DMS79 treated with DMSO at 0.1 percent for 48 hours (cell line): ENCODE data around the gene B3GNT4.
A peak's percentile ranks its signal among the peaks of the same experiment; 100 is the strongest.
"Not testable (repeated sequence)": the region's sequence is repeated elsewhere in the genome, so short reads cannot be mapped to it uniquely, and the experiment has no call there.

Experiments
- DNase-seq: peaks from one replicate; lab custom pipeline; 2025; lab: John Stamatoyannopoulos, UW

B3GNT4 gene

DNA sequence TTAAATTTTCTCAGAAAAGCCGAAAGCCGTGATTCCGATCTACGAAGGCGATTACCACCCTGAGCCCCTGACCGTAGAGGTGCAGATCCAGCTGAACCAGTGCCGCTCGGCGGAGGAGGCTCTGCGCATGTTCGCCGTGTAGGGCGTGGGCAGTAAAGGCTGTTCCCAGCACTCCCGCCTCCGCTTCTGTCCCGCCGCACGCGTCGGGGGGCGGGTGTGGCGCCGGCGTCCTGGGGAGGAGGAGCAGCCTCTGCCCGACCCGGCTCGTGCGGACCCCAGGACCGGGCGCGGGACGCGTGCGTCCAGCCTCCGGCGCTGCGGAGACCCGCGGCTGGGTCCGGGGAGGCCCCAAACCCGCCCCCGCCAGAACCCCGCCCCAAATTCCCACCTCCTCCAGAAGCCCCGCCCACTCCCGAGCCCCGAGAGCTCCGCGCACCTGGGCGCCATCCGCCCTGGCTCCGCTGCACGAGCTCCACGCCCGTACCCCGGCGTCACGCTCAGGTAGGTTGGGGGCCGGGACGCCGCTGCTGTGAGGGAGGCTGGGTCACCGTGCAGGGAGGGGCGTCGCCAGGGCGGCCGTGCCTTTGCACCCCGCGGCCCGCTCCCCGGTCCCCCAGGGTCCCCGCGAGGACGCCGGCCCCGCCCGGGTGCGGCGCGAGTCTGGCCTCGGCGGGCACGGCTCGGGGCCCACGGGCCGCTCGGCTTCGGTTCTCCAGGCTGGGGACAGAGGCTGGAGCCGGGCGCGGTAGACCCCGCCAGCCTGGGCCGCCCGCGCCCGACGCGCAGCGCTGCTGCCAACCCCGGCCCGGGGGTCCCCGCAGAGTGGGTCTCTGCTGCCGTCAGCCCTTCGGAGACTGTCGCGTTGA lies at the start of gene B3GNT4:
TSS of gene B3GNT4 (plus strand) at position 409 of the 866 bp plus-strand sequence. CDS start 910 bp downstream, outside the sequence.
- peak; percentile 44 for DNase-seq

DNA sequence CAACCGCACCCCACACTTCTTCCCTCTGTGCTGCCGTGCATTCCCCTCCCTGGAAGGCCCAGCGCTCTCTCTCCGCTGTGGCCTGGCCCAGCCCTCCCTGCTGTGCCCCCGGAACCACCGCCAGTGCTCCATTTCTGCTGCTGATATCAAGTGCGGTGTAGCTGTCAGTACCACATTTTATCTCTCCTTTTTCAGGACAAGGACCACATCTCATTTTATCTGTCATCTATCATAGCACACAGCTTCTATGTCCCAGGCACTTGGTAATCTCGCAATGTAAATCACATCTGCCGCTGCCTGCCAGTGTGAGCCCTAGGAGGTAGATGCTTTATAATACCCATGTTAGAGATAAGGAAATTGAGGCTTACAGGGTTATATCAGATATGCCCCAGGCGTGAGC lies 47.8 kb upstream of the B3GNT4 start:
- DNase-seq, result no peak

DNA sequence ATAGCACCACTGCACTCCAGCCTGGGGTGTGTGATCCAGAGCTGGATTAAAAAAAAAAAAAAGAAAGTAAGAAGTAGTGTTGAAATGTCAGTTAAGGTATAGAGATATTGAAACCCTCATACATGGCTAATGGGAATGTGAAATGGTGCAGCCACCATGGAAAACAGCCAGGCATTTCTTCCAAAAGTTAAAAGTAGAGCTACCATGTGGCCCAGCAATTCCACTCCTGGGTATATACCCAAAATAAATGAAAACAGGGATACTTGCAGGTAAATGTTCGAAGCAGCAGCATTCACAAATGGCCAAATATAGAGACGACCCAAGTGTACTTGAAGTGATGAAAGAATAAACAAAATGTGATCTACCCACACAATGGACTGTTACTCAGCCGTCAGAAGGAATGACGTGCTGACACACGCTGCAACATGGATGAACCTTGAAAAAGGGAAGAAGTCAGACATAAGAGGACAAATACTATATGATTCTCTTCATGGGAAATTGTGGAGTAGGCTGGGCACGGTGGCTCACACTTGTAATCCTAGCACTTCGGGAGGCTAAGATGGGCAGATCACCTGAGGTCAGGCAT lies 44.7 kb upstream of the B3GNT4 start:
- no peak for DNase-seq

DNA sequence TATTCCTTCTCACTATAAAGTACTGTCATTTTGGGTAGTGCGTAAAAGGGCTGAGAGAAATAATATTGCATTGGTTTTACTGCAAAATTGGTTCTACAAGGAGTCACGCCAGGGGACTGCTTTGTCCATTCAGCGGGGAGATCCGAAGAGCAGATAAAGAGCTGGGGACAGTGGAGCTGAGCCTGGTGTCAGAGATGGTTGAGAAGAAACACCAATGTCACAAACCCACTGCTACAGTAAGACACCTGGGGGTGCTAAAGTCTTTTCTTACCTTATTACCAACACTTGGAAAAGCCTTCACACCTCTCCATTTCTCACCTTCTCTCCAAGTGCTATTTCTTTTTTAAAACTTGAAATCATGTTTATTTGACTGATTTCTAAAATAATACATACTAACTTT lies 43.6 kb upstream of the B3GNT4 start:
- no peak for DNase-seq

DNA sequence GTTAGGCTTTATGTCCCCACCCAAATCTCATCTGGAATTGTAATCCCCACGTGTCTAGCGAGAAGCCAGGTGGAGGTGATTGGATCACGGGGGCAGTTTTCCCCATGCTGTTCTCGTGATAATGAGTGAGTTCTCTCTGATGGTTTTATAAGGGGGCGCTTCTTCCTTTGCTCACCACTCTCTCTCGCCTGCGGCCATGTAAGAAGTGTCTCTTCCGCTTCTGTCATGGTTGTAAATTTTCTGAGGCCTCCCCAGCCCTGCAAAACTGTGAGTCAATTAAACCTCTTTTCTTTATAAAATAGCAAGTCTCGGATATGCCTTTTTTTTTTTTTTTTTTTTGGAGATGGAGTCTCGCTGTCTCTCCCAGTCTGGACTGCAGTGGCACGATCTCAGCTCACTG lies 42.7 kb upstream of the B3GNT4 start:
- DNase-seq, result no peak

DNA sequence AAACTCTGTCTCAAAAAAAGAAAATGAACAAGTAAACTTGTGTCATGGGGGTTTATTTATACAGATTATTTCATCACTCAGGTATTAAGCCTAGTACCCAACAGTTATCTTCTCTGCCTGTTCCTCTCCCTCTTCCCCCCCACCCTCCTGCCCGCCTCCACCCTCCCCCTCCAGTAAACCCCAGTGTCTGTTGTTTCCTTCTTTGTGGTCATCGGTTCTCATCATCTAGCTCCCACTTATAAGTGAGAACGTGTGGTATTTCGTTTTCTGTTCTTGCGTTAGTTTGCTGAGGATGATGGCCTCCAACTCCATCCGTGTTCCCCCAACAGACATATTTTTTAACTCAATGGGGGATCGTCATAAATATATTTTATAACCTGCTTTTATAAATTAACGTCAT lies 41.8 kb upstream of the B3GNT4 start:
- DNase-seq, result no peak

DNA sequence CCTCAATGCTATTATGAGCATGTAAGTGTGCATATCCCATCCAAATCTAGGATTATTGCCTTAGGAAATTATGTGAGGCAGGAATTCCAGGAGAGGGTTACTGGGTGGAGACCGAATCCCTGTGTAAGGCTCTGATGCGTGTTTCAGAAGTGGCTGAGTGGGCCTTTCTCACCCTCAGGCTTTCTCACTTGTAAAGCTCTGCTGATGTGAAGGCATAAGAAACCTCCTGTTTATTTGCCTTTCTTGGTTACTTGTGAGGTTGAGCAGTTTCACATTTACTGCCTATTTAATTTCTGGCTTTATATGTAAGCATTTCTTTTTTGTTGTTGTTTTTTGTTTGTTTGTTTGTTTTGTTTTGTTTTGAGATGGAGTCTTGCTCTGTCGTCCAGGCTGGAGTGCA lies 40.5 kb upstream of the B3GNT4 start:
- no peak for DNase-seq

DNA sequence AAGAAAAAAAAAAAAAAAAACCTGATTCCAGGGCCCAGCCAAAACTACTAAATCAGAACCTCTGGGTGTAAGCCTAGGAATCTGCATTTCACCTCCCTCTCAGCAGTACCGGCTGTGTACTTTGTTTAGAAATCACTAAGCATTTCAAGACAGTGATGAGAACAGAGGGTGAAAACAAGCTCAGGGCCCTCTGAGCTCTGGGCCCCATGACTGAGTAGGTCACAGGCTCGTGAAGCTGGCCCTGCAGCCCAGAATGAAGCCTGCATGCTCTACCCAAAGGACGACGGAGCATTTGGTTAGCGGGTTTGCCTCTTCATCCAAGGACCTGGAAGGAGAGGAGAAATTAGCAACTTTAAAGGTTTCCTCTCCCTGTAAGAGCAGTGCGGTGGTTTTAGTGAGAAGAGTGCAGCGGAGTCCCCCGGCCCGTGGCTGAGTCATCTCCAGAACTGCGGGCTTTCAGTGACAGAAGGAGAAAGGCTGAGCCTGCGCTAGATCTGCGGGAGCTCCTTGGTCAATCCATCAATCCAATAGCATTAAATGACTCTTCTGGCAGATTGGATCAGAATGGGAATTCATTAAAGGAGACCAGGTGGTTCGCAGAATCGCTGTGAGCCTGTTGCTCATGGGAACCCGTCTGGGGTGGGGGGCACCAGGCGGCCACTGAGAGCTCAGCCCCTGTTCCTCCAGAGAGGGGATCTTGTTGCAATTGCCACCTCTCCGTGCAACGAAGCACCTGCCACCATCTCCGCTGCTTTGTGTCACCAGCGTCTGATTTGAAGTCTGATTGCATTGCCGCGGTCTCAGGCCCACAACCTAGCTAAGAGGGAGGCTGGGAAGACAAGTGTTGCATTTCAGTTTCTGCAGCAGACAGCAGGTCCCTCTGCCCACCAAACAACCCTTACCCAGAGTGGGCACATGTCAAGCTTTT lies 36.8 kb upstream of the B3GNT4 start:
- no peak for DNase-seq

DNA sequence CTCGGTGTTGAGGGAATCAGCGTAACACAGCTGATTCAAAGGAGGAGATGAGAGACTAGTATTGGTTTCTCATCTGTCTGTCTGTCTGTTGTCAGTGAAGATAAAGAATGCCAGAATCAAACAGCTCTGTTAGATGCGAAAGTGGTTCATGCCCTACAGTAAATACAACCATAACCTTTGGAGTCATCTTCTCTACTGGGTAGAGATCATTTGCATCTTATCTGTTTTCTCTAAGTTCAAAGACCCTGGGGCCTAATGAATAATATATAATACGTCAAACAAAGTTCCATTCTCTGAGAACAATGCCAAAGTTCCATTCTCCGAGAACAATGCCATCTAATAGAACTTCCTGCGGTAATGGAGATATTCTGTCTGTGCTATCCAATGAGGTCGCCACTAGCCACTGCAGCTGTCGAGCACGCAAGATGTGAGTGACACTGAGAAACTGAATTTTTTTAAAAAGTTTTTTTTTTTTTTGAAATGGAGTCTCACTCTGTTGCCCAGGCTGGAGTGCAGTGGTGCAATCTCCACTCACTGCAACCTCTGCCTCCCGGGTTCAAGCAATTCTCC lies 36.1 kb upstream of the B3GNT4 start:
- no peak for DNase-seq

DNA sequence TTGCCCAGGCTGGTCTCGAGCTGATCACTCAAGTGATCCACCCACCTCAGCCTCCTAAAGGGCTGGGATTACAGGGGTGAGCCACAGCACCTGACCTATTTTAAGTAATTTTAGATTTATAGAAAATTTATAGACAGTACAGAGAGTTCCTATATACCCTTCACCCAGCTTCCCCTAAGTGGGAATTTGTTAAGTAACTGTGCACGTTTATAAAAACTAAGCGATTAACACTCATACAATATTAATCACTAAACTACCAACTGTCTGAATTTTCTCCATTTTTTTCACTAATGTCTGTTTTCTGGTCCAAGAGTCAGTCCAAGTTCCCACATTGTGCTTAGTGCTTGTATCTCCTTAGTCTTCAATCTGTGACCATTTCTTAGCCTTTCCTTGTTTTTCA lies 35.0 kb upstream of the B3GNT4 start:
- no peak for DNase-seq

DNA sequence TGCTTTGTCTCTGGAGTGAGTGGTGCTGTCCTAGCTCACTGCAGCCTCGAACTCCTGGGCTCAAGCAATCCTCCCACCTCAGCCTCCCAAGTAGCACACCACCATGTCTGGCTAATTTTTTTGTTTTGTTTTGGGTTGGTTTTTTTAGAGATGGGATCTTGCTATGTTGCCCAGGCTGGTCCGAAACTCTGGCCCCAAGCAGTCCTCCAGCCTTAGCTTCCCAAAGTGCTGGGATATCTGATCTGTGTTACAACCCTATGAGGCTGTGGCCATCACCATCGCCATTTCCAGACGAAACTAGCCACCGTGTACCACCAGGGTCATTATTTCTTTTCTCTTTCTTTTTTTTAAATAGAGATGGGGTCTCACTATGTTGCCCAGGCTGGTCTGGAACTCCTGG lies 32.1 kb upstream of the B3GNT4 start:
- DNase-seq, result no peak

DNA sequence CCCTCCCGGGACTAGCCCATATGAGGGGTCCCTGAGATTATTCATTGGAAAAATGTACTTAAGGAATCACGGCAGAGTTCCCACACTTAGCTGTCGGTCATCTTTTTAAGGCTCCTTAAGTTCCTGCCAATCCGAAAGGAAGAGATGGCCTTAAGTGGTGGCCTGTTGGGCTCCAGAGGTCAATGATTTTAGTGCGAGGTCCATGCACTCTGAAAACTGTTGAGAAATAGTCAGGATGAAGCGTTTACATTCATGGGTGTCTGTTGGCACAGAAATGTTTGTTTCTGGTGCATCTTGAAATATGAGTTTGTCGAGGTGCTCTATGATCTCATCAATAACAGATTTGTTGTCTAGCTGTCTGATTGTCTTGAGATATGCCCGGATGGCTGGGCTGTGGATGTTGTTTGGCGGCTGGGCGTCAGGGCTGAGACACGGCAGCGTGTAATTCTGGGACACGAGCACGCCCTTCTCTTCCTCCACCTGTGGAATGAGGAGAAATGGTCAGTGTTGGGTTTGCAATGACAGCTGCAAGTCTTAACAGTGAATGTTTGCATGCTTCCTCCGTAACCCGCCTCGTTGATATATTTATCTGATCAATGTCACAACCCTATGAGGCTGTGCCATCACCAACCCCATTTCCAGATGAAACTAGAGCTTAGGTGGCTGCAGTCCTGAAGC lies 31.1 kb upstream of the B3GNT4 start:
- DNase-seq, result no peak

DNA sequence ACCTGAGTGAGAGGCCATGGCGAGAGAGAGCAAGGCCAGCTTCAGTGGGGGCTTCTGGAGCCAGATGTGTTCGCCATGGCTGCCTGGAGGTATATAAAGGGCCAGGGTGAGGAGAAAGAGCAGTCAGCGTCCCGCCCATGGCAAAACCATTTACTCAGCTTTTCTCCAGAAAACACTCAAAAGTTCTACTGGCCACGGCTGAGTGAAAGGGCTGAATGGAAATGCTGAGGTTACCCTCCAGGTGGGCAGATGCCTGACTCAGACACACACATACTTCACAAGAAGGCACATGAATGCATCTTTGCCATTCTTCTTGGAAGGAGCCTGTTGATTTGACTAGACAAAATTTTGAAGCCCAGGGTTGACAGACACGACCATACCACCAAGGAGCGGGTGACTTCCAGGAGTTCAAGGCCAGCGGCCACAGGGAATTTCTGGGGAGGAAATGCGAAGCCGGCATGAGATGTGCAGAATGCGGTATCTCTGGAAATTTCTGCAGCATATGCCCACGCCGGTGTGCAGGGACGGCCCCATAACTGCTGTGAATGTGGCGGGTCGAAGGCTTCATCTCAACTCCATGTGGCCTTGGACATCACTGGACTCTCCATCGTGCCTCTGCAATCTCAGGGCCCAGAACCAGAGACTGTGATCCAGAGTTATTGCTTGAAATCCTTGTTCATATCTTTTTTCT lies 29.2 kb upstream of the B3GNT4 start, which contains the start of gene IL31:
TSS of gene IL31 (minus strand) at position 67 of the 691 bp plus-strand sequence. CDS start at position 18, 49 bp downstream.
- peak; percentile 76 for DNase-seq

DNA sequence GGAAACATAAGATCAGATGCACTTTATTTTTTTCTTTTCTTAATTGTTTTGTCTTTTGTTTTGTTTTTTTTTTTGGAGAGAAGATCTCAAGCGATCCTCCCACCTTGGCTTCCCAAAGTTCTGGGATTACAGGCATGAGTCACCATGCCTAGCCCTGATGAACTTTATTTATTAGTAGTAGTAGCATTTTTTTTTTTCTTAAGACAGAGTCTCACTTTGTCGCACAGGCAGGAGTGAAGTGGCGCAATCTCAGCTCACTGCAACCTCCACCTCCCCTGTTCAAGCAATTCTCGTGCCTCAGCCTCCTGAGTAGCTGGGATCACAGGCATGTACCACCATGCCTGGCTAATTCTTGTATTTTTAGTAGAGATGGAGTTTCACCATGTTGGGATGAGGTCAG lies 27.0 kb upstream of the B3GNT4 start:
- DNase-seq, result not testable (repeated sequence)

DNA sequence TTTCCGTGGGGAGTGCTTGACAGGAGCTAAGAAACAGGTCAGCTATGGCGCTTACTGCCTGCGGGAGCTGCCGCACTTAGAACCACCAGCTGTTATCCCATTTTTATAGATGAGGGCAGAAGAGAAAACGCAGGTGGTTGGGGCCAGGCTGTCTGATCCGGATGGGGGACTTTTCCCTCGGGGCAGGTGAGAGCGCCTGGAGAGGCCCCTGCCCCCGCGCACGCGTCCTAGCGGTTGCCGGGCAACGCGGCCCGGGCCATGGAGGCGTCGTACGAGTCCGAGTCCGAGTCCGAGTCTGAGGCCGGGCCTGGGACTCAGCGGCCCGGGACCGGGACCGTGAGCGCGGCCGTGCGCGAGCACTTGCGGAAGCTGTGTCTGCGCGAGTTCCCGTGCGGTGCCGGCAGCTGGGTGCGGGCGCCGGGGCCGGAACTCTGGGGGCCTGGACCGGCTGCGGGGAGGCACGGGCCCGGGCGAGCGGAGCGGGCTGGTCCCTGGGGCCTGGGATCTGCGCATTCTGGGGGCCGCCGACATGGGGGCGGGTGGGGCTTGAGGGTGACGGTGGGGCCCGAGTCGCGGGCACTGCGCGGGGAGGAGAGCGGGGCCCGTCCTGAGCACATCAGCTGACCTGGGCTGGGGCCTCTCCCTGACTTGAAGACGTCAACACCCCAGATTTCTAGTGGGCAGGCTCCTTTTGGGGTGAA lies 20.5 kb upstream of the B3GNT4 start, which contains the start of gene LRRC43:
TSS of gene LRRC43 (plus strand) at position 237 of the 701 bp plus-strand sequence. CDS start at position 259, 22 bp downstream.
- DNase-seq, result no peak

DNA sequence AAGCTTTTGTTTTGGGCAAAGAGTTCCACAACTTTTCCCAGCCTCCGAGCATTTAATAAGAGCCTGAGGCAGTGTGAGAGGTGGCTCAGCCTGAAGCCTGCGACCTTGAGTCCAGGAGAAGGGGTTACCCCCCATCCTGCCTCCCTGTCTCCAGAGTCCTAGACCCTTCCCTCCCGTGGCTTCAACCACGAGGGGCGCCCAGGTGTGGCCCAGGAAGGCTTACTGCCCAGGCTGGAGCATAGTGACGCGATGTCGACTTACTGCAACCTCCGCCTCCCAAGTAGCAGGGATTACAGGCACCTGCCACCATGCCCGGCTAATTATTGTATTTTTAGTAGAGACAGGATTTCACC lies 19.9 kb upstream of the B3GNT4 start:
- no peak for DNase-seq

DNA sequence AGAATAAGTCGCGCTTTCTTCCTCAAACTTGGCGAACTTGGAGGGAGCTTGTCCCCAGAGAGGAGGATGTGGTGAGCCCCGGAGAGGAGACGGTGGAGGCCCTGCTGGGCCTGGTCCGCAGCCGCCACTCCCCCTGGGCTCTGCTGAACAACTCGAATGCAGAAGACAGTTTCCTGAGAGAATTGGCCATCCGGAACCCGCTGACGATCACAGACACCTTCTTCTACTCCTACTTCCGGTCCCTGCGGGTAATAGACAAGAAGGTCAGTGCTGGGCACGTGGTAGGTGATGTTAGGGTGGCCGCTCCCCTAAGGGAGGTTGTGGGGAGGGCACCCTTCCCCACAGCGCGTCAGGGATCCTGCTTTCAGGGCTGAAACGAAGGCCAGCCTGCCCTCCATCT lies 19.0 kb upstream of the B3GNT4 start:
- no peak for DNase-seq

DNA sequence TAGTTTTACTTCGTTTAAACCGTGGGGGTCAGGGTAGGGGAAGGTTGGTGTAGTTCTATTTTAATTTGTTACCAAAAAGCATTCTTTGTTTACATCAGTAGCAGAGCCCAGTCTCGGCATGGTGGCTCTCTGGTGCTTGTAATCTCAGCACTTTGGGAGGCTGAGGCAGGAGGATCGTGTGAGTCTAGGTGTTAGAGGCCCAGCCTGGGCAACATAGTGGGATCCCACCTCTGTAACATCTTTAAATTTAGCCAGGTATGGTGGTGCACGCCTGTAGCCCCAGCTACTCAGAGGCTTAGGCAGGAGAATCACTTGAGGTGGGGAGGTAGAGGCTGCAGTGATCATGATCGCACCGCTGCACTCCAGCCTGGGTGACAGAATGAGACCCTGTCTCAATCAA lies 18.4 kb upstream of the B3GNT4 start:
- DNase-seq, result no peak

DNA sequence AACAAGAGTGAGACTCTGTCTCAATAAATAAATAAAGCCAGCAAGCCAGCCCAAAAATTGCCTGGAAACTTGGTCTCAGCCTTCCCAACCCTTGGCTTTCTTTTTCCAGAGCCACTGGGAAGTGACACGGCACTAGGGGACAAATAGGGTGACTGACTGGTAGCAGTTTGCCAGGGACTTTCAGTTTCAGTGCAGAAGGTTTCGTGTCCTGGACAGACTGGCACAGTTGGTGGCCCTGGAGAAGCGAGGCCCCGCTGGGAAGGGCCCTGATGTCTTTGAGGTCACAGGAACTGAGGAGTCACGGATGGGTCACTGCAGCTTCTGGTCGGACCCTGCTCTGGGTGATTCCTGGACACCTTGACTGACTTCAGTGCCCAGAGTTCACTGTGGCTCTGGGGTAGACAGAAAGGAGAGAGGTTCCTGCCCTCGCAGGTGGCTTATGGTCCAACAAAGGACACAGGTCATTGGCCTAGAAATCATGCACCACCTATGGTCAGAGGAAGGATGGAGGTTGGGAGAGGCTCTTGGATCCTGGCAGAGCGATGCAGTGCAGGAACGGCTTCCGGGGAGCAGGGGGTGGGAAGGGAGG lies 17.9 kb upstream of the B3GNT4 start:
- no peak for DNase-seq

DNA sequence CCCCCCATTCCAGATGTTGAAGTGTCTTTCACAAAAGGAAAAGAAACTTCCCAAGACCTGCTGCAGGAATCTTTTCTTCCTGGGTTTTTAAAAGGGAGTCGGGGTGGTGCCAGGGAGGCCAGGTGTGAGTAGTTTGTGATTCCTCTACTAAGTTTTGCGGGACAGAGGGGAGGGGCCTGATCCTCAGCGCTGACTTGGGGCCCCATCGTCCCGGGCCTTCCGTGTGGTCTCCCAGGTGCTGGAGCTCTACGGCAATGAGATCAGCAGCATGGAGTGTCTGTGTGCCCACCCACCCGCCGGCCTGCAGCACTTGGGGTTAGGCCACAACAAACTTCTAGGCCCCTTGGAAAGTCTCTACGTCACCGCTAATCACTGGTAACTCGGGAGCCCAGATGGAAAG lies 16.0 kb upstream of the B3GNT4 start:
- DNase-seq, result no peak
